GM12891 (cell line): ENCODE data around the gene SHISA9.

Experiments
- PAX5 ChIP-seq: IDR thresholded peaks from 2 replicates; pipeline ENCODE4 v1.6.1; 2011; ENCODE audit warnings: low read length, moderate library complexity, mild to moderate bottlenecking; ENCODE audit not compliant: insufficient read depth, severe bottlenecking
- POLR2A ChIP-seq: IDR thresholded peaks from 2 replicates; pipeline ENCODE4 v1.6.1; 2011; ENCODE audit warnings: low read depth, low read length, control low read depth
- POLR2AphosphoS5 ChIP-seq: IDR thresholded peaks from 2 replicates; pipeline ENCODE4 v1.6.1; 2011; ENCODE audit warnings: low read depth, low read length, control low read depth
- POU2F2 ChIP-seq: IDR thresholded peaks from 2 replicates; pipeline ENCODE4 v1.6.1; 2011; ENCODE audit warnings: low read depth, mild to moderate bottlenecking, control low read depth, low read length, moderate library complexity
- SPI1 ChIP-seq: IDR thresholded peaks from 2 replicates; pipeline ENCODE4 v1.6.1; 2011; ENCODE audit warnings: low read depth, low read length, control low read depth
- TAF1 ChIP-seq: IDR thresholded peaks from 2 replicates; pipeline ENCODE4 v1.6.1; 2011; ENCODE audit warnings: low read depth, low read length, control low read depth

- TF ChIP-seq SPI1 (no peak), POLR2AphosphoS5 (no peak), POLR2A (no peak), TAF1 (no peak), PAX5 (no peak), POU2F2 (no peak)
Observed at GRCh38 chr16:13148836-13149235, 247.4 kb downstream of the SHISA9 start.
